Umbilical cord (tissue), 2 donors: ENCODE data around the gene DDR1. TPM values are rescaled to one million over a fixed set of nuclear protein-coding genes. Genes with fewer than 3 reads are reported as not detected.
"Not testable (repeated sequence)": the region's sequence is repeated elsewhere in the genome, so short reads cannot be mapped to it uniquely, and the experiment has no call there.

Source experiments
- DNase-seq: peaks from one replicate; pipeline ENCODE4 v3.0.0-alpha.2; 2015; ENCODE audit warnings: low spot score
- total RNA-seq: library from RNA; depleted of rRNA; stranded (reverse); fragments of >200 nt; gene quantifications from one replicate; pipeline ENCODE4 v1.2.3, GENCODE V29; 2014; ENCODE audit warnings: low replicate concordance; ENCODE audit not compliant: insufficient read depth

The DDR1 gene
- total RNA-seq, result 19.0 TPM

GRCh38 chr6:30883685-30884520 is at the start of gene DDR1:
Gene DDR1, plus strand, starts transcription at chr6:30884519. Its CDS starts 4,211 bp downstream, at chr6:30888730.
- DNase-seq, result peak; percentile 90

- DNase-seq, result no peak
These were observed 49.7 kb upstream of the DDR1 start for GRCh38 chr6:30834646-30835045.

GRCh38 chr6:30835576-30835975 is 48.7 kb upstream of the DDR1 start:
- no peak for DNase-seq

GRCh38 chr6:30836431-30836866 is 47.9 kb upstream of the DDR1 start:
- DNase-seq, result peak; percentile 87

GRCh38 chr6:30836957-30837356 is 47.4 kb upstream of the DDR1 start:
- no peak for DNase-seq

GRCh38 chr6:30837432-30837831 is 46.9 kb upstream of the DDR1 start:
- DNase-seq, result no peak

- DNase-seq, result no peak
These were observed 46.4 kb upstream of the DDR1 start for GRCh38 chr6:30837870-30838269.

- no peak for DNase-seq
These were observed 44.6 kb upstream of the DDR1 start for GRCh38 chr6:30839671-30840070.

GRCh38 chr6:30840084-30840934 is 44.0 kb upstream of the DDR1 start:
- DNase-seq, result no peak

- no peak for DNase-seq
These were observed 43.2 kb upstream of the DDR1 start for GRCh38 chr6:30840935-30841643.

- peak; percentile 62 for DNase-seq
These were observed 42.4 kb upstream of the DDR1 start for GRCh38 chr6:30841644-30842504.

GRCh38 chr6:30842754-30843610 is 41.3 kb upstream of the DDR1 start:
- peak; percentile 58 for DNase-seq

- DNase-seq, result no peak
These were observed 40.7 kb upstream of the DDR1 start for GRCh38 chr6:30843611-30843998.

GRCh38 chr6:30844118-30844535 is 40.2 kb upstream of the DDR1 start:
- DNase-seq, result peak; percentile 74

GRCh38 chr6:30845183-30845582 is 39.1 kb upstream of the DDR1 start:
- DNase-seq, result no peak

- DNase-seq, result no peak
These were observed 36.8 kb upstream of the DDR1 start for GRCh38 chr6:30847421-30847970.

- DNase-seq, result no peak
These were observed 36.3 kb upstream of the DDR1 start for GRCh38 chr6:30847971-30848436.

GRCh38 chr6:30849903-30850651 is 34.2 kb upstream of the DDR1 start:
- DNase-seq, result no peak

- not testable (repeated sequence) for DNase-seq
These were observed 31.9 kb upstream of the DDR1 start for GRCh38 chr6:30852459-30852858.
